22Rv1 (cell line): ENCODE results near the gene FOXP1.

Source experiments
- CTCF ChIP-seq: fragments of 450-650 bp; IDR thresholded peaks from 2 replicates; pipeline ENCODE4 v1.5.1; 2017; ENCODE audit warnings: mild to moderate bottlenecking
- ZFX ChIP-seq: fragments of 450-650 bp; IDR thresholded peaks from 2 replicates; pipeline ENCODE4 v1.6.1; 2017; ENCODE audit warnings: antibody characterized with exemption, borderline replicate concordance

GRCh38 chr3:71061581-71061980, 521.9 kb downstream of the FOXP1 start:
- TF ChIP-seq CTCF: no peak
- TF ChIP-seq ZFX: no peak
